HG03342 (cell line): ENCODE results near the gene UTP14A.

ENCODE experiments used
- ATAC-seq: cut with Tn5 transposase; IDR thresholded peaks from one replicate; pipeline ENCODE4 v1.9.1; 2021; ENCODE audit warnings: mild to moderate bottlenecking, moderate library complexity; ENCODE audit not compliant: unreplicated experiment

UTP14A gene

DNA sequence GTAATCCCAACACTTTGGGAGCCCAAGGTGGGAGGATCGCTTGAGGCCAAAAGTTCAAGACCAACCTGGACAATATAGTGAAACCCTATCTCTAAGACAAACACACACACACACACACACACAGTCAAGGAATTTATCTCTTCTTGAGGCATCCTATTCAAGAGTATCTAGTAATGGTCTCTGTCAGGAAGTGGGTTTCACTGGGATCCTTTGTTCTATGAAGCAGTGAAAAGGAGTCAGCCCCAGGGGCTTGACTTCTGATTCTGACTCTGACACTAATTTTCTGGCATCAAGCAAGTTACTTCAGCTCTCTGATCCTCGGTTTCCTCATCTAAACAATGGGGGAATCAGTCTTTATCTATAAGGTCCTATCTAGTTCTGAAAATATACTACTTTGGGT is 34.8 kb downstream of the UTP14A start:
- no peak for ATAC-seq

DNA sequence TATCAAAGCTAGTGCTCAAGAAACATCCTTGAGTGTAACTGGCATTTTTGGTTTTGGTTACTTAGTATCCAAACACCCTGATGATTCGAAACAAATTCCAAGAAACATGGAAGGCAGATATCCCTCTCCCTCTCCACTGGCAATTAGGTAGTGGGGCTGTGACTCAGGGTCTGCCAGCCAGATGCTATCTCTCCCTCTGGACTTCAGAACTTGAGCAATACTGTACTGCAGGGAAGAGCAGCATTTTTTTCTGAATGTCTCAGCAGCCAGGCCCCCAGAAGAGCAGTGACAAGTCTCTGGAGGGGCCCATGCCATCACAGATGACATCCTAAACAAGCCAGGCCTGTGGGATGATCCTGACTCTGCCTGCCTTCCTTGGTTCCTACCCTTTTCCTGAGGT is 39.2 kb downstream of the UTP14A start:
- ATAC-seq = no peak

DNA sequence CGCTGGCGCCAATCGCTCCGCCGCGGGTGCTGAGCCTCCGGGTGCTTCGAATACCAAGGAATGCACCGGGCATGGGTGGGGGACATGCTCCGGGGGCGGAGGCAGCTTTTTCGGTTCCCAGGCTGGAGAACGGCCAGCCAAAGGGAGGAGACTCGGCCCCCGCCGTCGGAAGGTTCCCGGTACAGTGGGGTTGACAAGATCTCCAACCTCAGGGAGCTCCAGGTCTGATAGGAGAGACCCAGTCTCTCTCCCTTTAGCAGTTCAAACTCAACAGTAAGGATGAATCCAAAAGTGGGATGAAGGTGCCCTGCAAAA is 47.3 kb downstream of the UTP14A start:
- no peak for ATAC-seq

DNA sequence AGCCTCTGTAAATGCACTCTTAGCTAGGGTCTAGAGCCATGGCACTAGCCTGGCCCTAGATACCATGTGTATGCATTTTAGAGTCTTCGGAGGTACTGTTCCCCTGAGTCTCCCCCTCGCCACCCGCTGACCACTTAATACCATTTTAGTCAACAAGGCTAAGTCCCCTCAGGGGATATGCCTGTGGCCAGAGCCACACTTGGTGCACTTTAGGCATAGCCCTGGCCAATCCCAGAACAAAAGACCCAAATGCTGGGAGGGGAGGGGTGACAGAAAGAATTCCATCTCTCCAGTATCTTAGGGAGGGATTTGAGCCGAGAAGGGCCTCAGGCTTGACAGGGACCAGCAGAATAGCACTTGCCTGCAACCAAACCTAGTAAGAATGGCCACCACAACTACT is 47.9 kb downstream of the UTP14A start:
- ATAC-seq = no peak

DNA sequence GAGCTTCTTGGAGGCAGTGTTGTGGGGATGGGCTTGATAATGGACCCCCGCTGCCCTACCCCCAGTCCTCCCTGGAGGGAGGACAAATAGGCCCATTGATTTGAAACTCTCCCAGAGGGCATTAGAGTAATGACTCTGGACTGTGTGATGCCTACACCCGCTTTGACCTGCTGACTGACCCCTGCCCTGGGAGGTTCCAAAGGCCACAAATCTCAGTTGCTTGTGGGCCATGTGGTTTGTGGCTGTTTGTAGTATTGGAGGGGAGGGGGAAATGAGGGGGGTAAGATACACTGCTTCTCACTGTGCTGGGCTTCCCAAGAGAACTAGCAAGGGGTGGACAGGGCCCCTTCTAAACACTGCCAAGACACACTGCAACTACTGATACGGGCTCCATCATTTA is 48.8 kb downstream of the UTP14A start:
- no peak for ATAC-seq

DNA sequence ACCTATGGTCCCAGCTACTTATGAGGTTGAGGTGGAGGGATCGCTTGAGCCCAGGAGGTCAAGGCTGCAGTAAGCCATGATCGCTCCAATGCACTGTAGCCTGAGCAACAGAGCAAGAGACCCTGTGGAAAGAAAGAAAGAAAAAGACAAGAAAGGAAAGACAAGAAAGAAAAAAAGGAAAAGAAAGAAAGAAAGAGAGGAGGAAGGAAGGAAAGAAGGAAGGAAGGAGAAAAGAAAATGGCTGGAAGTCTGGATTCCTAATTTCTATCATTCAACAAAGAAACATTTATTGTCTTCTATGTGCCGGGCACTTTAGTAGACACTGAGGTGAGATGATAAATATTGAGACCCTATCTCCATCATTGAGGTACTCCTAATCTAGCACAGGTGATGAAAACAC is 49.7 kb downstream of the UTP14A start:
- ATAC-seq = no peak

DNA sequence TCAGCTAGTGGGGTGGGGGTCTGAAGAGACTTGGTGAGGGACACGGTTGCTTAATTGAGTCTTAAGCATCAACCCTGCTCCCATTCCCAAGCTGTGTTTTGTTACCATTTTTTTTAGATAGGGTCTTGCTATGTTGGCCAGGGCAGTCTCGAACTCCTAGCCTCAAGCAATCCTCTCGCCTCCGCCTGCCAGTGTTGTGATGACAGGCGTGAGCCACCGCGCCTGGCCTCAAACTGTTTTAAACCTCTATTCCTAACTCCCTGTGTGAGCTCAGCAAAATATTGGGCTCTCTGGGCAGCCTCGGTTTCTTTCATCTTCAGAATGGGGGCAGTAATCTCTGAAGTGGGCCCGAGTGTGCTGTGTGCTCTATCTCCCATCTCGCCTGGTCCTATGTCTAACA is 50.2 kb downstream of the UTP14A start:
- ATAC-seq = no peak

DNA sequence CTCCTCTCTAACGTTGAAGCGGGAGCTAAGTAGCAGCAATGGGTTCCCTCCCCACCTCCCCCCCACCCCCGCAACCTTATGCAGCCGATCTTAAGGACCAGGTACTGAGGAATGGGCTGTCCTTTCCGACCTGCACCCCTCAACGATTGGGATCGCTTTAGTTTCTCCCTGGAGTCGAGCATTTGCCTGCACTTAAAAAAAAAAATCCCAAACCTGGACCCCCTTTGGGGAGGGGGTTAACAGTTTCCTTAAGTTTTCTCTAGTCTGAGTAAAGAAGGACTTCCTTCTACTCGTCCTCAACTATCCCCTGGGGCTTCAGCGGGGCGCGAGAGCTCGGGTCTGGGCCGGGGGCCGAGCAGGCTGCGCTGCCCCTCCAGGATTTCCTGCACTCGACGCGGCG is 50.8 kb downstream of the UTP14A start:
- no peak for ATAC-seq

DNA sequence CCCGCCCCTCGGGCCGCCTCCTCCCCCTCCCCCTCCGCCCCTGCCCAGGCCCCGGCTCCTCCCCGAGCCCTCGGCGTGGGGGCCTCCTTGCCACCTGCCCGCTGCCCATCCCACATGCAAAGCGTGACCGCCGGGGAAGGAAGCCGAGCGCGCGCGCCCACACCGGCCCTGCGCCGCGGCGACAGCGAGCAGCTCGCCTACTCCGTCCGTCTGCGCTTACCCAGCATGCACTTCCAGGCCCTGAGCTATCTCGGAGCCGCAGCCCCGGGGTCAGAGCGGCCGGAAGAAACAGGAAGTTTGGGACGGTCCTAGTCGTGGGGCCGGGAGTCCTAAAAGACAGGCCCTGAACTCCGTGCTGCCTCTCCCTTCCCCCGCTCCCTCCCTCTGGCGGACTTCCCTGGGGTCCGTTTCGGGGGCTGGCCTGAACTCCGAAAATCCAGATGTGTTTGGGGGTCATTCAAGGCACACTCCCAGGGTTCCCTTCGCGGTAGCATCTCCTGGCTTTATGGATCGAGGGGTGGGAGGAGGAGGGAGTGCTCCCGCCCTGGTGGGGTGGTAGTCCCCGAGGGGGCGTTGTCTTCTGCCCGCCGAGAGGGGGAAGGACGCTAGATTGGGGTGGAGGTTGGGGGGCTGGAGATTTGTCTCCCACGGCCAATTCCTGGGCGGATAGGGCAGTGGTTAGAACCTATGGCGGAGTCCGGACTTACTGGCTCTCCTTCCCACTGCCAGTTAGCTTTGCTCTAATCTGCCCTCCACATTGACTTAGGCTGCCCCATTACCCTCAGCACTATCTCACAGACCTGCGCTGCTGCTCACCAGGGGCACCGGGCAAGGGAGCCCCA is 51.5 kb downstream of the UTP14A start:
- ATAC-seq = peak; percentile 55

DNA sequence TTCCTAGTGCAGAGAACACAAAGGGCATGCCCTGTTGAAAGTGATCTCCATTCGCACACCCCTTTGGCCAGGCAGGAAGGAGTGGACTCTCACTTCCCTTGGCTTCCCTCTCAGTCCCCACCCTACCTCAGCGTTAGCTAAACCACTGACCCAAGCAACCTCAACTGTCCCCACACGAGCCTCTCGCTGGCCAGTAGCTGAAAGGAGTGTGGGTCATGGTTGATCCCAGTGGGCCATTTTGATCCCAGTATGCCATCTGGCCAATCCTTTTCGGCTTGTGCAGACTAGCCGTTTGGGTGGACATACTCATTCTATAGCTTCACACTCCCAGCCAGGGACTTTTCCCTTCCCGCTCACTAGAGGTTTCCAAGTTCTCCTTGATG is 52.1 kb downstream of the UTP14A start:
- ATAC-seq = no peak

DNA sequence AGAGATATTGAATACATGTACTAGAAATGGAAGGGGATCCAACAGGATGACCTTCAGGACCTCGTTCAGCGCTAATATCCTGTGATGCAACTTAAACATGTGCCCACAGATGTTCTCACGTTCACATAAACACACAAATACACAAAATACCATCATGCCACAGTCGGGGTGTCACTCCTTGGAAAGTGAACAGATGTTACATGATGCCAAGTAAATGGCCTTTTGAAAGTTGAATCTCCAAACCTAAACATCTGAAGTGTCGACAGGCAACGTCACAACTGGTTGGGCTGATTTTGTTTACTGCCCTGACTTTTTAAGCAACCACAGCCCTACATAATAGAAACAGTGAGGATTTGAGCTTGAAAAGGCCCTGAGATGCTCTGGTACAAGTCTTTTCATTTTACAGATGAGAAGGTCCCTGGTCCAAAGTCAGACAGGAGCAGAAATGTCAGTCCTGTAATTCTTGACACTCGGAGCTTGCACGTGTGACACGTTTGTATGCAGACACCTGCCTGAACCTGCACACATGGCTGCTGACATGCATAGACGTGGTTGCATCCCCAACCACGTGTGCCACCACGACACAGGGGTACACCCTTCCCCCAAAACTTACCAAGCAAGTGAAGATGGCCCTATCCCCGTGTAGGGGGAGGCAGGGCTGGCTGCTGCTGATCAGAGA is 53.0 kb downstream of the UTP14A start:
- no peak for ATAC-seq

DNA sequence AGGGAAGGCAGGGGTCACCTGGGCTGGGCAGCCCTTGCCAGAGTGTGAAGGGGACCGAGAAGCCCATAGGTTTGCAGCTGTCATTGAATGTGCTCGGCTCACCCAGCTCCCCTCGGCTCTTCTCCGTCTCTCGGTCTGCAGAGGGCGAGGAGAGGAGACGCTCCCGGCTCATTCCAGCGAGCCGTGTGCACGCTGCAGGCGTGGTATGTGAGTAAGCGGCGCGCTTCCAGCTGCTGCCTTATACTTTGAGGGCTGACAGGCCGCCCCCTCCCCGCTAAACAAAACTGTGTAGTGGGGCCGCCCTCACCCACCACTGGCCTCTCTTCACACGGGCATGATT is 53.5 kb downstream of the UTP14A start:
- ATAC-seq = no peak

DNA sequence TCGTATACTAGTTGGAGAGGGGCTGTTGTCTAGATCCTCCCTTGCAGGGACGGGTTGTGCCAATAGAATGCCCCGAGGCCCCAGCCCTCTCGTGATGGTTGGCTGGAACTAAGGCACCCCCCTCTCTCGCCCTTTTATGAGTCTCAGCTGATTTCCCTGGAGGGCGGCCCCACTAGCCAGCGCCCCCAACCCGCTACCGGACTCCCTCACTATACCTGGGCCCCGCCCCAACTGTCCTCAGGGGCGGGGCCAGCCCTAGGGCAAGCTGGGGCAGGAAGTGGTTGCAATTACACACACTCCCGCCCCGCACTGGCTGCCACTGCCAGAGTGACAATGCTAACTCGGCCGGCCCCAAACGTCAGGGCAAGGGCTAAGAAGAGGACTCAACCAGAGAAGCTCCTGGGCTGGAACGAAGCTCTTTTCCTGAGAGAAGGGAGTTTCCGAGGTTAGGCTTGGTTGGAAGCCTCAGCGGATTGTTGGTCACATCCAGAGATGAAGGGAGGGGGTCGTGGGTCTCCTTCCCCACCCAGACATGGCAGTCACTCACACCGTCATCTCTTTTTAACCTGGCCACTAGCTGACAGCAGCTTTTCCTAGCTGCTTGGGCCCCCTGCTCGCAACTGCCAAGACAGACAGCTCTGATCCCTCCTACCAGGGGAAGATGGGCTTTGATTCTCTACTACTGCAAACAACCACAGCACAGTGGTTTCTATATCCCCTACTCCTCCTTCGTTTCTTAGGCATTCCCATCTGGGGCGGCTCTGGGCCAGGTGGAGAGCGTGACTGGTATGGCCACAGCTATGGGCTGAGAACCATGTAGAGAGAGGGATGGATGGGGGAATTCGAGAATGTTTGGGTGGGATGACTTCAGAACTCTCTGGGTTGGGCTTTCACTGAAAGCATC is 55.5 kb downstream of the UTP14A start:
- peak; percentile 88 for ATAC-seq

DNA sequence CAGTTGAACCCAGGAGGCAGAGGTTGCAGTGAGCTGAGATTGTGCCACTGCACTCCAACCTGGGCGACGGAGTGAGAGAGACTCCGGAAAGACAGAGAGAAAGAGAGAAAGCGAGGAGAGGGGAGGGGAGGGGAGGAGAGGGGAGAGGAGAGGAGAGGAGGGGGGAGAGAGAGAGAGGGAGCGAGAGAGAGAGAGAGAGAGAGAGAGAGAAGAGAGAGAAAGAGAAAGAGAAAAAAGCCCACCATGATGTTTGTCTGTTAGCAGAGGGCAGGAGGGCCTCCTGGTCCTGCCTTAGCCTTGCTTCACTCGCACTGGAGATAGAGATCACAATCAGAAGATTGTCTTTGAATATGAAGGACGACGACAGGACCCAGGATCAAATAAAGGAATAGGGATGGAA is 57.8 kb downstream of the UTP14A start:
- no peak for ATAC-seq

DNA sequence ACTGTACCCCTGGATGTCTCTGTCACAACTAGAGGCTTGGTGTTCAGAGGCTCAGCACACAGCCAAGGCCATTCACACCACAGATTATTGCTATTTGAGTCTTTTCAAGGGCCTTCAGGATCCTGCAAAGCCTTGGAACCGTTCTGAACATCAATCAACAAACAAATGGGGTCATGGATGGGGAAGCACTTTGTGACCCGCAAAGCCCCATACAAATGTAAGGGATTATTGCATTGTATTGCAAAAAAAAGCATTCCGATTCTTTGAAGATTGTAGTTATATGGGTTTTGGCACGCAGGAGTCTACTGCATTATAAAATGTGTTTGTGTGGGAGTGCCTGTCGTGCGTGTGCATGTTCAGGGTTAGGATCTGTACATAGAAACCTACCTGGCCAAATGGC is 59.2 kb downstream of the UTP14A start:
- ATAC-seq = no peak

DNA sequence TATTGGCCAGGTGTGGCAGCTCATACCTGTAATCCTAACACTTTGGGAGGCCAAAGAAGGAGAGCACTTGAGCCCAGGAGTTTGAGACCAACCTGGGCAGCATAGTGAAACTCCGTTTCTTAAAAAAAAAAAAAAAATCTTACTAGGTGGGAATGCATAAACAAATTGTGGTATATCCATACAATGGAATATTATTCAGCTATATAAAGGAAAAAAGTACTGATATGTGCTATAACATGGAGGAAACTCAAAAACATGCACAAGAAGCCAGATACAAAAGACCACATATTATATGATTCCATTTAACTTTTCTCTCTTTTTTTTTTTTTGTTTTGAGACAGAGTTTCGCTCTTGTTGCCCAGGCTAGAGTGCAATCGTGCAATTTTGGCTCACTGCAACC is 63.0 kb downstream of the UTP14A start:
- no peak for ATAC-seq

DNA sequence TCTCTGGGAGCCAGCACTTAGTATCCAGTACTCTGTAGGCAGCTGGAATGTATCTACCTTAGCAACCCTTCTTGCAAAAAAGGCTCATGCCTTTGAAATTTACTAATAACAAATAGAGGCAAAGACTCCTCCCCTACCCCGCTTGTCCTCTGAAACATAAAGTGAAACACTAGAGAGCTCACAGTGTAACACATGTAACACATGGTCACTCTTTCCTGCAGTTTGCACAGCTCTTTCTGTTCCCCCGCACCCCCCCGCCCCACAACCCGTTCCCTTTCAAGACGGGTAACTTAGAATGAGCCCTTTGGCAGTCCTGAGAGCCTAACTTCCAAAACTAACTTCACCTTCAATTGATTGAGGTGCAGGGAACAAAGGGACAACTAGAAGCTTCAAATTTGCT is 70.5 kb downstream of the UTP14A start:
- no peak for ATAC-seq
